IPS-18a (cell line): ENCODE results near the gene ARHGAP8.

ENCODE experiments used
- H3K27ac ChIP-seq: one replicate; pipeline ENCODE4 v1.5.1; 2013; ENCODE audit warnings: low read length
- H3K27me3 ChIP-seq: one replicate; pipeline ENCODE4 v1.6.1; 2013; ENCODE audit warnings: mild to moderate bottlenecking, low read length; ENCODE audit not compliant: control insufficient read depth, insufficient read depth
- H3K36me3 ChIP-seq: one replicate; pipeline ENCODE4 v1.6.1; 2013; ENCODE audit warnings: low read depth, low read length; ENCODE audit not compliant: control insufficient read depth
- H3K4me1 ChIP-seq: one replicate; pipeline ENCODE4 v1.6.1; 2013; ENCODE audit warnings: low read depth, low read length; ENCODE audit not compliant: control insufficient read depth
- H3K4me3 ChIP-seq: one replicate; pipeline ENCODE4 v1.5.1; 2013; ENCODE audit warnings: low read length
- H3K9ac ChIP-seq: one replicate; pipeline ENCODE4 v1.6.1; 2013; ENCODE audit warnings: mild to moderate bottlenecking, low read length, moderate library complexity
- H3K9me3 ChIP-seq: one replicate; pipeline ENCODE4 v1.6.1; 2013; ENCODE audit warnings: low read depth, low read length; ENCODE audit not compliant: control insufficient read depth

ARHGAP8 gene

GRCh38 chr22:44879301-44879680, 126.9 kb downstream of the ARHGAP8 start:
- no peaks in the 10 kb centered on the region for H3K27me3 ChIP-seq
- no peaks in the 10 kb centered on the region for H3K4me1 ChIP-seq
- no peak overlapping the region for H3K27ac ChIP-seq
- H3K36me3 ChIP-seq, result peaks cover 19% of the 10 kb centered on the region
- H3K9me3 ChIP-seq, result no peaks in the 10 kb centered on the region
- no peak overlapping the region for H3K4me3 ChIP-seq
- no peak overlapping the region for H3K9ac ChIP-seq

- H3K36me3 ChIP-seq, result peaks cover 23% of the 10 kb centered on the region
- H3K27ac ChIP-seq, result no peak overlapping the region
- H3K9ac ChIP-seq, result no peak overlapping the region
- no peaks in the 10 kb centered on the region for H3K4me1 ChIP-seq
- no peaks in the 10 kb centered on the region for H3K9me3 ChIP-seq
- no peaks in the 10 kb centered on the region for H3K27me3 ChIP-seq
- H3K4me3 ChIP-seq, result no peak overlapping the region
These were observed 128.4 kb downstream of the ARHGAP8 start for GRCh38 chr22:44880610-44881290.

GRCh38 chr22:44881624-44882023, 129.2 kb downstream of the ARHGAP8 start:
- Histone ChIP-seq H3K27me3 (no peaks in the 10 kb centered on the region), H3K27ac (no peak overlapping the region), H3K4me1 (no peaks in the 10 kb centered on the region), H3K9ac (no peak overlapping the region), H3K36me3 (peaks cover 23% of the 10 kb centered on the region), H3K4me3 (no peak overlapping the region), H3K9me3 (no peaks in the 10 kb centered on the region)

DNA sequence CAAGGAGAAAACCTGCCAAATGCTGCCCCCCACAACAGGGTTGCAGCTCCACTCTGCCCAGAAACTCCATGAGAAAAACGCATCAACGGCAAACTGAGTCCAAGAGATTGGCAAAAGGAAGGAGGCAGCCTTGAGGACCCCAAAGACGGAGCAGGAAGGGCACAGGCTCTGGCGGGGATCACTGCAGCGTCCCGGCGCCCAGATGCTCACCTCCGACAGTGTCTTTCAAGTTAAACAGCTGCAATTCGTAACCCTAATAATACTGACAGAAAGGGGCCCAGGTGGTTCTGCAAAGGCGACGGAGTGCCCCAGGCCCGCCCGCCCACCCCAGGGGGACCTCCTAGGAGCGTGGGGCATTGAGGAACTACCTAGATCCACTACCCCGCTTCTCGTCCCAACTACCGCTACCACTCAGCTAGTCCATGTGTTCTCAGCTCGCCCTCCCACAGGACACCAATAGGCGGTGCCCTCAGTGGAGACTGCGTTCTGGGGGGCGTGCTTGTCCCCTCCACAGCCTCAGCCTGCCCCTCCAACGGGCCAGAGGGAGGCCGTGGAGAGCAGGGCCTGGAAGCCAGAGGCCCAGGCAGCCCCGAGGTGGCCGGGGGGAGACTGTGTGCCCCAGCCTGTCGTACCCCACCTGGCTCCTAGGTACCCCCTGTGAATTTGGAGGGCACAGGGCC, 130.0 kb downstream of the ARHGAP8 start:
- Histone ChIP-seq H3K9me3 (no peaks in the 10 kb centered on the region), H3K4me3 (no peak overlapping the region), H3K9ac (no peak overlapping the region), H3K27me3 (no peaks in the 10 kb centered on the region), H3K36me3 (peaks cover 23% of the 10 kb centered on the region), H3K4me1 (no peaks in the 10 kb centered on the region), H3K27ac (no peak overlapping the region)

DNA sequence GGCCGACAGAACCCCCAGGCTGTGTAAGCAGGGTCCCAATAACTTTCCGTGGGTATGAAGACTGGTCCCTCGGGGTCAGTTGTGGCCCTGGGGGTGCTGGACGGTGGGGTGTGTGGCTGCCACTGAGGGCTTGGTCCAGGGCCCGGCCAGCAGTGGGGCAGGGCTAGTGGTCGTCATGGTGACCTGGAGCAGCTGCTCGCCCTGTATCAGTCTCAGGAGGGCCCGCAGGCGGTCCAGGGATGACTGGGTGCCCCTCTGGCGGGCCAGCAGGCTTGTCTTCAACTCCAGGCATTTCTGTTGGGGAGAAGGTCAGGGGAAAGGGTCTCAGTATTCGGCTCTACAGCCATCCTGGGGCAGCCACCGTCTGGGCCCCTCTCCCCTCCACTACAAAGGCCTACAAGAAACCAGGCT, 130.6 kb downstream of the ARHGAP8 start:
- H3K27me3 ChIP-seq, result no peaks in the 10 kb centered on the region
- no peak overlapping the region for H3K4me3 ChIP-seq
- no peaks in the 10 kb centered on the region for H3K4me1 ChIP-seq
- H3K36me3 ChIP-seq, result peaks cover 23% of the 10 kb centered on the region
- H3K27ac ChIP-seq, result no peak overlapping the region
- H3K9me3 ChIP-seq, result no peaks in the 10 kb centered on the region
- no peak overlapping the region for H3K9ac ChIP-seq

- Histone ChIP-seq H3K9ac (no peak overlapping the region), H3K9me3 (no peaks in the 10 kb centered on the region), H3K27ac (no peak overlapping the region), H3K4me3 (no peak overlapping the region), H3K4me1 (peaks cover 5% of the 10 kb centered on the region), H3K36me3 (peaks cover 23% of the 10 kb centered on the region), H3K27me3 (no peaks in the 10 kb centered on the region)
These were observed 132.2 kb downstream of the ARHGAP8 start for GRCh38 chr22:44884562-44884961.

GRCh38 chr22:44884968-44885805, 132.8 kb downstream of the ARHGAP8 start:
- Histone ChIP-seq H3K9ac (no peak overlapping the region), H3K4me3 (no peak overlapping the region), H3K27me3 (no peaks in the 10 kb centered on the region), H3K36me3 (peaks cover 23% of the 10 kb centered on the region), H3K4me1 (peaks cover 5% of the 10 kb centered on the region), H3K27ac (no peak overlapping the region), H3K9me3 (no peaks in the 10 kb centered on the region)

DNA sequence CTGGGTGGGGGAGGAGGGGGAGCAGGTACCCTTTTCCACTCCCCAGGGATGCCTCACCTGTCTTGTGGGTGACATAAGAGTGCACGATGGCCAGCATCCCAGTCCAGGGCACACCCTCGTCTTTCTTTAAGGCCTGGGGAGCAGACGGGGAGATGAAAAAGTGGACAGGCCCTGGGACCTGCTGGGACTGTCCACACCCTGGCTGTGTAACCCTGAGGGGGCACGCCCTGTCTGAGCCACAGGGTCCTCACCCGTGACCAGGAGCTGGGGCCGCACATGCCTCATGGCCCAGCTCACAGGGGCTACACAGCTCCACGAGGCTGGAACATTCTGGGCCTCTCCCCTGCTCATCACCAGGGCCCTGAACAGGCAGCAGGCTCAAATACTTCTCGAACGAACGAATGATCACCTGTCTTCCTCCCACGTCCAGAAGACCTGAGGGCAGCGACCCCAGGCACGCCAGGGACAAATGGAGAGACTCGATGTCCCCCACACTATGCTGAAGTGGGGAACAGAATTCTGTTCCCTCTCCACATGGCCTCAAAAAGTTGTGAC, 133.5 kb downstream of the ARHGAP8 start:
- no peaks in the 10 kb centered on the region for H3K9me3 ChIP-seq
- H3K27me3 ChIP-seq, result no peaks in the 10 kb centered on the region
- peaks cover 23% of the 10 kb centered on the region for H3K36me3 ChIP-seq

DNA sequence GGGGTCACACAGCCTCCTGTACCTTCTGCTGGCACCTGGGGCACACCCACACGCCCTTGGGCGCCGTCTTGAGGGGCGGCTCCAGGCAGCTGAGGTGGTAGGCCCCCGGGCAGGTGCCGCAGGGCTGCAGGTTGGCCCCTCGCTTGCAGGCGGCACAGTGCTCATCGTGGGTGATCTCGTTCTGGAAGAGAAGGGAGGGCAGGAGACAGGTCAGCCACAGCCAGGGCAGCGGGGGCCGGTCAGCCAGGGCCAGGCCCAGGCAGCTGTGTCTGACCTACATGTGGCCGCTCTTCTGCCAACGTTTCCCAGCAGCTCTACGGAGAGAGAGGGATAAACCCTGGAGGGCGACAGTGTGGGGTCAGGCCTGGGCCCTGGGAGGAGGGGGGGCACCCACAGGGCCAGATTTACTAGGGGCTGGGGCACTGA, 135.6 kb downstream of the ARHGAP8 start:
- no peak overlapping the region for H3K27ac ChIP-seq
- H3K9me3 ChIP-seq, result no peaks in the 10 kb centered on the region
- H3K27me3 ChIP-seq, result no peaks in the 10 kb centered on the region
- peaks cover 5% of the 10 kb centered on the region for H3K4me1 ChIP-seq
- no peak overlapping the region for H3K9ac ChIP-seq
- no peak overlapping the region for H3K4me3 ChIP-seq
- H3K36me3 ChIP-seq, result peaks cover 21% of the 10 kb centered on the region

More for the DNA sequence above, 133.5 kb downstream of the ARHGAP8 start:
- no peak overlapping the region for H3K9ac ChIP-seq
- H3K27ac ChIP-seq, result no peak overlapping the region
- no peak overlapping the region for H3K4me3 ChIP-seq
- H3K4me1 ChIP-seq, result peaks cover 5% of the 10 kb centered on the region

- H3K27ac ChIP-seq, result no peak overlapping the region
- H3K4me1 ChIP-seq, result peaks cover 5% of the 10 kb centered on the region
- H3K27me3 ChIP-seq, result no peaks in the 10 kb centered on the region
- H3K4me3 ChIP-seq, result no peak overlapping the region
- H3K36me3 ChIP-seq, result peaks cover 15% of the 10 kb centered on the region
- no peak overlapping the region for H3K9ac ChIP-seq
- H3K9me3 ChIP-seq, result no peaks in the 10 kb centered on the region
These were observed 136.3 kb downstream of the ARHGAP8 start for GRCh38 chr22:44888491-44889254.
